Transverse colon (tissue), 4 donors: ENCODE measurements around the gene TNPO1. TPM values are rescaled to one million over a fixed set of nuclear protein-coding genes. Genes with fewer than 3 reads are reported as not detected.

Source experiments
- DNase-seq: peaks from one replicate; pipeline ENCODE4 v3.0.0-alpha.2; 2019
- H3K27ac ChIP-seq, 4 donors: fragments of 200-600 bp; sonication (generic); 2 replicates each; pipeline ENCODE4 v1.5.1; 2016 to 2018; ENCODE audit warnings: inconsistent platforms in 4 of 4
- H3K27me3 ChIP-seq: fragments of 200-600 bp; sonication (generic); 2 replicates; pipeline ENCODE4 v1.5.1; 2017; ENCODE audit warnings: inconsistent platforms
- H3K36me3 ChIP-seq, 4 donors: fragments of 200-600 bp; sonication (generic); 2 replicates each; pipeline ENCODE4 v1.5.1; 2017 to 2019; ENCODE audit warnings: inconsistent platforms in 4 of 4
- H3K4me1 ChIP-seq, 4 donors: fragments of 200-600 bp; sonication (generic); 2 replicates each; pipeline ENCODE4 v1.5.1; 2017 to 2020; ENCODE audit warnings: inconsistent platforms in 4 of 4
- H3K4me3 ChIP-seq, 4 donors: fragments of 200-600 bp; sonication (generic); 1 replicate in 1 of 4; 2 replicates in 3 of 4; pipeline versions ENCODE4 v1.5.1 to v1.6.1; 2017 to 2019; ENCODE audit warnings: inconsistent platforms in 4 of 4
- H3K9me3 ChIP-seq, 2 donors: fragments of 200-600 bp; sonication (generic); 2 replicates each; pipeline ENCODE4 v1.5.1; 2017 to 2019; ENCODE audit warnings: inconsistent platforms in 2 of 2
- CTCF ChIP-seq, 5 experiments: fragments of 200-600 bp in 3 of 5; fragments of 450-650 bp in 2 of 5; sonication (generic) in 3 of 5; IDR thresholded peaks; 1 replicate in 2 of 5; 2 replicates in 3 of 5; pipeline ENCODE4 v1.5.1; 2016 to 2017; ENCODE audit warnings: antibody characterized with exemption in 5 of 5, inconsistent platforms in 3 of 5, mild to moderate bottlenecking in 2 of 5, moderate library complexity in 1 of 5
- EP300 ChIP-seq: sonication (generic); formaldehyde crosslinking; IDR thresholded peaks from one replicate; pipeline ENCODE4 v1.6.1; 2017; ENCODE audit warnings: antibody characterized with exemption, low read depth
- POLR2A ChIP-seq: fragments of 450-650 bp; IDR thresholded peaks from one replicate; pipeline ENCODE4 v1.6.1; 2016; ENCODE audit warnings: antibody characterized with exemption, mild to moderate bottlenecking, moderate library complexity
- POLR2AphosphoS5 ChIP-seq, 3 donors: sonication (generic); formaldehyde crosslinking; IDR thresholded peaks; one replicate each; pipeline ENCODE4 v1.6.1; 2016; ENCODE audit warnings: antibody characterized with exemption in 3 of 3
- WGBS, 2 donors: methylation state at CpG; one replicate each; pipeline ENCODE4 v1.1.5; 2018; ENCODE audit warnings: low coverage in 1 of 2; 5-methylcytosine and 5-hydroxymethylcytosine counted together
- in situ Hi-C, 4 donors: fragments of 200-750 bp; cut with MboI; loops; one replicate each; pipeline versions ENCODE4 v1.15.0 to v1.15.1; 2017; ENCODE audit warnings: low sequenced_read_pairs in 3 of 4, low pct_ligation_motif_present in 1 of 4, low pct_unique_long_range_greater_than_20kb in 1 of 4
- intact Hi-C: fragments of 100-400 bp; cut with DNase I; formaldehyde crosslinking; loops from one replicate; pipeline ENCODE4 v1.15.1; 2023; ENCODE audit warnings: low total_unique reads
- total RNA-seq, 4 donors: library from RNA; depleted of rRNA; stranded (reverse); fragments of >200 nt; gene quantifications; one replicate each; pipeline ENCODE4 v1.1.0, GENCODE V29; 2016

The TNPO1 gene
- total RNA-seq, 4 donors from 2014 or later = 30.3 to 391 (median 102) TPM

- WGBS, 2 donors = 88 to 100% methylated on average over 2 of the region's 2 CpGs
- no peak overlapping the region for H3K4me3 ChIP-seq
- in situ Hi-C loops = no loop called here
- no peaks in the 10 kb centered on the region for H3K36me3 ChIP-seq
- no peak overlapping the region for H3K27ac ChIP-seq
- peaks cover 8% of the 10 kb centered on the region for H3K27me3 ChIP-seq
- H3K4me1 ChIP-seq = peaks cover 0 to 14% (median 3%) of the 10 kb centered on the region in 4 donors
- DNase-seq = no peak
- H3K9me3 ChIP-seq = peaks cover 21 to 26% of the 10 kb centered on the region in 2 donors
- intact Hi-C loops = no loop called here
- TF ChIP-seq EP300 (no peak), POLR2AphosphoS5 (IDR thresholded peaks at IDR 0.05) (no peak), CTCF (IDR thresholded peaks at IDR 0.05) (no peak), POLR2A (no peak)
These were observed 36.9 kb upstream of the TNPO1 start for GRCh38 chr5:72779520-72779919.

GRCh38 chr5:72783354-72783753 lies 33.1 kb upstream of the TNPO1 start:
- peaks cover 0 to 16% (median 3%) of the 10 kb centered on the region in 4 donors for H3K4me1 ChIP-seq
- in situ Hi-C loops = no loop called here
- intact Hi-C loops = no loop called here
- H3K27ac ChIP-seq = no peak overlapping the region
- DNase-seq = no peak
- 50 to 52% methylated on average over 1 of the region's 1 CpG for WGBS, 2 donors
- TF ChIP-seq POLR2A (no peak), EP300 (no peak), POLR2AphosphoS5 (IDR thresholded peaks at IDR 0.05) (no peak), CTCF (IDR thresholded peaks at IDR 0.05) (no peak)
- no peak overlapping the region for H3K4me3 ChIP-seq
- no peaks in the 10 kb centered on the region for H3K27me3 ChIP-seq
- H3K36me3 ChIP-seq = no peaks in the 10 kb centered on the region
- peaks cover 11 to 15% of the 10 kb centered on the region in 2 donors for H3K9me3 ChIP-seq

GRCh38 chr5:72784129-72784528 lies 32.3 kb upstream of the TNPO1 start:
- Histone ChIP-seq H3K9me3 (peaks cover 9 to 10% of the 10 kb centered on the region in 2 donors), H3K4me1 (peaks cover 0 to 21% (median 3%) of the 10 kb centered on the region in 4 donors), H3K27ac (no peak overlapping the region), H3K4me3 (no peak overlapping the region), H3K27me3 (no peaks in the 10 kb centered on the region), H3K36me3 (no peaks in the 10 kb centered on the region)
- TF ChIP-seq POLR2AphosphoS5 (IDR thresholded peaks at IDR 0.05) (no peak), POLR2A (no peak), EP300 (no peak), CTCF (IDR thresholded peaks at IDR 0.05) (no peak)
- no peak for DNase-seq
- in situ Hi-C loops (no loop called here), intact Hi-C loops (no loop called here)
- 92 to 95% methylated on average over 1 of the region's 1 CpG for WGBS, 2 donors

GRCh38 chr5:72785801-72786200 lies 30.7 kb upstream of the TNPO1 start:
- Histone ChIP-seq H3K27ac (no peak overlapping the region), H3K4me1 (peaks cover 0 to 21% (median 3%) of the 10 kb centered on the region in 4 donors), H3K36me3 (no peaks in the 10 kb centered on the region), H3K9me3 (no peaks in the 10 kb centered on the region), H3K27me3 (no peaks in the 10 kb centered on the region), H3K4me3 (no peak overlapping the region)
- TF ChIP-seq CTCF (IDR thresholded peaks at IDR 0.05) = no peak
- TF ChIP-seq POLR2AphosphoS5 (IDR thresholded peaks at IDR 0.05) = no peak
- no peak for TF ChIP-seq EP300
- TF ChIP-seq POLR2A = no peak
- intact Hi-C loops = no loop called here
- DNase-seq = no peak
- in situ Hi-C loops = no loop called here
